IMR-90 (cell line): ENCODE measurements around the gene NFATC3. TPM values are rescaled to one million over a fixed set of nuclear protein-coding genes. Genes with fewer than 3 reads are reported as not detected.
A peak's percentile ranks its signal among the peaks of the same experiment; 100 is the strongest.

ENCODE experiments used
- ATAC-seq: fragments of 200-7000 bp; cut with Tn5 transposase; 2 replicates; pipeline ENCODE4 v1.9.1; 2020; ENCODE audit warnings: low read depth, mild to moderate bottlenecking, moderate library complexity
- BruUV-seq: library from RNA; stranded (reverse); fragments of 400-500 nt; replicated peaks from 2 replicates; lab custom pipeline; 2021; lab: Mats Ljungman, UMichigan
- CTCF ChIA-PET: fragments of 300-600 bp; formaldehyde crosslinking; extraction: SDS; loops from one replicate; lab custom pipeline; 2021; ENCODE audit warnings: antibody characterized with exemption; lab: Yijun Ruan, JAX
- POLR2A ChIA-PET: fragments of 300-600 bp; sonication (Branson Sonifier 250); formaldehyde crosslinking; loops from one replicate; lab custom pipeline; 2022; ENCODE audit warnings: antibody characterized with exemption; ENCODE audit not compliant: unreplicated experiment; lab: Charles Lee
- DNase-seq: peaks from one replicate; pipeline ENCODE4 v3.0.0; 2013
- H2AFZ ChIP-seq: replicated peaks from 2 replicates; pipeline ENCODE3; 2013; ENCODE audit warnings: low read length, mild to moderate bottlenecking; ENCODE audit not compliant: poor library complexity
- H2AK5ac ChIP-seq: 2 replicates; pipeline ENCODE4 v1.6.1; 2013; ENCODE audit warnings: low read depth, low read length, inconsistent platforms
- H2AK9ac ChIP-seq: replicated peaks from 2 replicates; pipeline ENCODE3; 2013; ENCODE audit warnings: mild to moderate bottlenecking, low read depth, low read length, moderate library complexity; ENCODE audit not compliant: poor library complexity
- H2BK120ac ChIP-seq: 2 replicates; pipeline ENCODE4 v1.6.1; 2013; ENCODE audit warnings: low read depth, low read length, inconsistent platforms
- H2BK15ac ChIP-seq: 3 replicates; pipeline ENCODE4 v1.6.1; 2013; ENCODE audit warnings: low read depth, low read length, inconsistent platforms
- H2BK20ac ChIP-seq: 2 replicates; pipeline ENCODE4 v1.6.1; 2013; ENCODE audit warnings: low read depth, mild to moderate bottlenecking, inconsistent platforms, low read length, moderate library complexity
- H2BK5ac ChIP-seq: 2 replicates; pipeline ENCODE4 v1.6.1; 2013; ENCODE audit warnings: mild to moderate bottlenecking, low read depth, low read length, inconsistent platforms; ENCODE audit not compliant: poor library complexity, severe bottlenecking
- H3K14ac ChIP-seq: replicated peaks from 2 replicates; pipeline ENCODE4 v1.6.1; 2013; ENCODE audit warnings: low read depth, low read length, inconsistent platforms
- H3K18ac ChIP-seq: 2 replicates; pipeline ENCODE4 v1.6.1; 2013; ENCODE audit warnings: low read depth, low read length, control low read depth
- H3K23ac ChIP-seq: 2 replicates; pipeline ENCODE4 v1.6.1; 2013; ENCODE audit warnings: low read depth, low read length, inconsistent platforms
- H3K27ac ChIP-seq: 2 replicates; pipeline ENCODE4 v1.5.1; 2013; ENCODE audit warnings: mild to moderate bottlenecking, control low read depth, low read length; ENCODE audit not compliant: insufficient read depth
- H3K27me3 ChIP-seq: 2 replicates; pipeline ENCODE4 v1.6.1; 2013; ENCODE audit warnings: low read length; ENCODE audit not compliant: control insufficient read depth, insufficient read depth
- H3K36me3 ChIP-seq: 2 replicates; pipeline ENCODE4 v1.6.1; 2013; ENCODE audit warnings: low read length, mixed read lengths; ENCODE audit not compliant: control insufficient read depth, insufficient read depth
- H3K4ac ChIP-seq: 2 replicates; pipeline ENCODE4 v1.6.1; 2013; ENCODE audit warnings: low read depth, low read length, inconsistent platforms
- H3K4me1 ChIP-seq: 2 replicates; pipeline ENCODE4 v1.6.1; 2013; ENCODE audit warnings: low read length, mixed read lengths; ENCODE audit not compliant: control insufficient read depth, insufficient read depth
- H3K4me2 ChIP-seq: 2 replicates; pipeline ENCODE4 v1.6.1; 2013; ENCODE audit warnings: low read depth, mild to moderate bottlenecking, control low read depth, low read length, moderate library complexity
- H3K4me3 ChIP-seq: 2 replicates; pipeline ENCODE4 v1.5.1; 2013; ENCODE audit warnings: low read depth, mild to moderate bottlenecking, control low read depth, low read length, moderate library complexity; ENCODE audit not compliant: insufficient read depth
- H3K56ac ChIP-seq: 2 replicates; pipeline ENCODE4 v1.6.1; 2013; ENCODE audit warnings: low read length, inconsistent platforms; ENCODE audit not compliant: insufficient read depth; ENCODE audit errors: extremely low read depth
- H3K79me1 ChIP-seq, 2 experiments: 2 replicates each; pipeline ENCODE4 v1.6.1; 2013; ENCODE audit warnings: low read length in 2 of 2, inconsistent platforms in 1 of 2, low read depth in 1 of 2
- H3K9ac ChIP-seq: 2 replicates; pipeline ENCODE4 v1.6.1; 2013; ENCODE audit warnings: low read depth, low read length, control low read depth
- H3K9me1 ChIP-seq: 2 replicates; pipeline ENCODE4 v1.6.1; 2013; ENCODE audit warnings: low read length, inconsistent platforms; ENCODE audit not compliant: insufficient read depth
- H3K9me3 ChIP-seq: 2 replicates; pipeline ENCODE4 v1.6.1; 2013; ENCODE audit warnings: low read length; ENCODE audit not compliant: control insufficient read depth, insufficient read depth
- H4K20me1 ChIP-seq: 2 replicates; pipeline ENCODE4 v1.6.1; 2013; ENCODE audit warnings: low read length, inconsistent platforms; ENCODE audit not compliant: insufficient read depth
- H4K5ac ChIP-seq: 2 replicates; pipeline ENCODE4 v1.6.1; 2013; ENCODE audit warnings: mild to moderate bottlenecking, low read depth, low read length, control low read depth
- H4K8ac ChIP-seq, 2 experiments: 2 replicates each; pipeline ENCODE4 v1.6.1; 2013; ENCODE audit warnings: low read depth in 2 of 2, low read length in 2 of 2, control low read depth in 1 of 2, inconsistent platforms in 1 of 2
- H4K91ac ChIP-seq: 2 replicates; pipeline ENCODE4 v1.6.1; 2013; ENCODE audit warnings: low read depth, low read length, inconsistent platforms; ENCODE audit not compliant: insufficient read depth
- BHLHE40 ChIP-seq: fragments of 150-350 bp; IDR thresholded peaks from 2 replicates; pipeline ENCODE4 v1.6.1; 2016; ENCODE audit warnings: mild to moderate bottlenecking, low read depth, low read length
- NFE2L2 ChIP-seq: fragments of 150-350 bp; IDR thresholded peaks from 2 replicates; pipeline ENCODE4 v1.6.1; 2016; ENCODE audit warnings: low read depth, mild to moderate bottlenecking, low read length
- POLR2A ChIP-seq: IDR thresholded peaks from 2 replicates; pipeline ENCODE4 v1.6.1; 2012; ENCODE audit warnings: mild to moderate bottlenecking, low read depth, low read length
- RAD21 ChIP-seq: IDR thresholded peaks from 2 replicates; pipeline ENCODE4 v1.6.1; 2012; ENCODE audit warnings: low read length, improper control_type of control experiment
- SMC3 ChIP-seq: fragments of 150-350 bp; IDR thresholded peaks from 2 replicates; pipeline ENCODE4 v1.6.1; 2016; ENCODE audit warnings: low read depth, mild to moderate bottlenecking, antibody characterized with exemption, low read length, moderate library complexity
- WGBS, 2 experiments: methylation state at CpG; one replicate each; pipeline versions ENCODE4 v1.1.5 to v1.1.7; 2013; ENCODE audit warnings: missing lambda C conversion rate in 2 of 2; ENCODE audit not compliant: insufficient read length in 1 of 2; ENCODE audit errors: extremely low coverage in 2 of 2; 5-methylcytosine and 5-hydroxymethylcytosine counted together
- dilution Hi-C: fragments of 300-500 bp; cut with HindIII; formaldehyde crosslinking; loops from one replicate; pipeline ENCODE4 v1.14.3; 2018; ENCODE audit warnings: low sequenced_read_pairs; ENCODE audit not compliant: unreplicated experiment
- in situ Hi-C: fragments of 300-500 bp; cut with MboI; formaldehyde crosslinking; loops from 3 replicates; pipeline ENCODE4 v1.14.3; 2019; ENCODE audit warnings: low sequenced_read_pairs, inconsistent platforms, mixed read lengths
- intact Hi-C: fragments of 100-400 bp; cut with micrococcal nuclease; formaldehyde crosslinking; loops from 2 replicates; pipeline ENCODE4 v1.10.0; 2022
- polyA plus RNA-seq, 3 experiments: library from polyadenylated mRNA; depleted of rRNA; stranded (reverse); fragments of >200 nt; gene quantifications; 2 replicates each; pipeline ENCODE4 v1.2.3, GENCODE V29; 2012; ENCODE audit warnings: low replicate concordance in 1 of 3
- total RNA-seq: library from RNA; depleted of rRNA; stranded (reverse); fragments of >200 nt; gene quantifications from 2 replicates; pipeline ENCODE4 v1.2.3, GENCODE V29; 2012

The NFATC3 gene
- total and polyA plus RNA-seq, 2 of the 4 experiments (the other 2 are of a cell fraction): 6.3 to 21.5 TPM

DNA sequence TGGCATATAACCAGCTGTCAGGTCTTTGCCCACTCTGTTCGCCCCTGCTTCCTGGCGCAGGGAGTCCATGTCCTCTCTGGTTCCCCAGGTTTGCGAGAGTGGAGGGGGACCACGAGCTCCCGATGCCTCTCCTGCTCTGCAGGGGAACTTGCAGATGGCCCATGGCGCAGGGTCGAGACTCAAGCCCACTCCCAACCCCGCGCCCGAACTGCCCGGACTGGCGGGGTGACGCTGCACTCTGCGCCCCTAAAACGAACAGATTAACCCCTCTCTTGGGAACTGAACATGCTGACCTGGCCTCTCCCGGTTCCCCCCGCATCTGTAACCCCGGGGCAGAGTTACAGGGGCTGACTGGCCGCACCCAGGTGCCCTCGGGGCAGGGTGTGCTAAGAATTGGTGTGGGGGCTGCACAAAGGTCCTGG, 159.3 kb downstream of the NFATC3 start:
- intact Hi-C loops: no loop called here
- Histone ChIP-seq H3K18ac (peak overlapping the region; percentile 25; the same call in 1 of the 2 replicates), H3K9me3 (no peaks in the 10 kb centered on the region), H3K4me3 (peak overlapping the region; percentile 86), H3K27me3 (no peaks in the 10 kb centered on the region), H3K9ac (peak overlapping the region; percentile 63), H4K8ac (peak overlapping the region; percentile 5 to 81; a peak in 2 of 4 replicates), H2BK5ac (peak overlapping the region; percentile 63), H3K23ac (peak overlapping the region; percentile 50; the same call in 1 of the 2 replicates), H4K5ac (peak overlapping the region; percentile 39; the same call in 1 of the 2 replicates), H2AK9ac (peak overlapping the region; percentile 96), H3K36me3 (peaks cover 3% of the 10 kb centered on the region), H4K91ac (peak overlapping the region; percentile 40; the same call in 1 of the 2 replicates), H2BK20ac (no peak overlapping the region), H2AFZ (peak overlapping the region; percentile 98), H2BK15ac (no peak overlapping the region), H3K27ac (peak overlapping the region; percentile 51), H3K56ac (peak overlapping the region; percentile 7; the same call in 1 of the 2 replicates), H3K4ac (peak overlapping the region; percentile 91), H2BK120ac (no peak overlapping the region; the same call in 1 of the 2 replicates), H3K4me2 (peak overlapping the region; percentile 84), H3K4me1 (peaks cover 14% of the 10 kb centered on the region), H3K9me1 (peaks cover 27% of the 10 kb centered on the region), H3K14ac (peak overlapping the region; percentile 93), H2AK5ac (peak overlapping the region; percentile 77), H4K20me1 (no peaks in the 10 kb centered on the region), H3K79me1 (peaks cover 30 to 49% of the 10 kb centered on the region in 2 experiments)
- ChIA-PET CTCF (no interaction called here), POLR2A (interaction anchor here (1.0 kb wide), 1 partner anchor 66 kb away, joined by 3 read pairs; the partner anchor contains the start of genes PRMT7 and SLC7A6OS)
- TF ChIP-seq SMC3 (no peak), NFE2L2 (no peak), BHLHE40 (no peak), RAD21 (no peak), POLR2A (no peak)
- no peak for DNase-seq
- no TSS peak for BruUV-seq
- WGBS, 2 experiments: 9% methylated on average over 14 of the region's 20 CpGs; no CpG with 5 or more reads in 1 of the 2 experiments
- in situ Hi-C loops: no loop called here
- no peak for ATAC-seq
- dilution Hi-C loops: no loop called here
